ENCODE data around the gene HOXC10.
A peak's percentile ranks its signal among the peaks of the same experiment; 100 is the strongest.

The HOXC10 gene

DNA sequence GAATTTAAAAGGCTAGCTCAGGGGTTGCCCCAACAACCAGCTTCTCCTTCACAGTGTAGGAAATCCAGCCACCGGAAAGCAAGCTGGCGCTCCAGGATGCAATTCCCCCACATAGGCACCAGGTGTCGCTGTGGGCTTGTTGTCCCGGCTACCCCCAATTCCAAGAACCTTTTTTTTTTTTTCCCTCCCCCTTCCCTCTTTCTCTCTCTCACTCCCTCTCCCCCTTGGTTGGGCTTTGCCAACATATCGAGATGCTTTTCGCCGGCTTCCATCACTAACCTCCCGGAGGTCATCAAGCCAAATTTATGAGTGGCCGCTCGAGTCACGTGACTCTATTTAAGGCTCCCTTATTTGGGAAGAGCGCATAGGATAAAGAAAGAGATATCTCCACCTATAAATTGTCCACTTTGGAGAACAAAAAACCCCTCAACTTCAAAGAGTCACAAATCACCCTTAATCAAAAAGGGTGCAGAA lies 47.7 kb downstream of the HOXC10 start, which contains the start of gene HOXC5:
Gene HOXC5 (plus strand): TSS at position 424 of the 474 bp plus-strand sequence. CDS start 73 bp downstream, outside the sequence.
- Histone ChIP-seq H3K27me3 (replicated peaks) (peaks cover 90% of the 10 kb centered on the region), H3K36me3 (replicated peaks) (no peaks in the 10 kb centered on the region), H3K27ac (no peak within 1 kb of the TSS), H3K4me3 (ENCODE audit: low read depth, low read length) (no peak within 1 kb of the TSS)
- peak; percentile 93 for TF ChIP-seq CTCF (IDR thresholded peaks at IDR 0.05; ENCODE audit: low read depth, low read length, missing control alignments)
- peak; percentile 16 for DNase-seq
- in situ Hi-C loops (cut with HindIII; ENCODE audit: low pct_ligation_motif_present, low sequenced_read_pairs), result no loop called here

DNA sequence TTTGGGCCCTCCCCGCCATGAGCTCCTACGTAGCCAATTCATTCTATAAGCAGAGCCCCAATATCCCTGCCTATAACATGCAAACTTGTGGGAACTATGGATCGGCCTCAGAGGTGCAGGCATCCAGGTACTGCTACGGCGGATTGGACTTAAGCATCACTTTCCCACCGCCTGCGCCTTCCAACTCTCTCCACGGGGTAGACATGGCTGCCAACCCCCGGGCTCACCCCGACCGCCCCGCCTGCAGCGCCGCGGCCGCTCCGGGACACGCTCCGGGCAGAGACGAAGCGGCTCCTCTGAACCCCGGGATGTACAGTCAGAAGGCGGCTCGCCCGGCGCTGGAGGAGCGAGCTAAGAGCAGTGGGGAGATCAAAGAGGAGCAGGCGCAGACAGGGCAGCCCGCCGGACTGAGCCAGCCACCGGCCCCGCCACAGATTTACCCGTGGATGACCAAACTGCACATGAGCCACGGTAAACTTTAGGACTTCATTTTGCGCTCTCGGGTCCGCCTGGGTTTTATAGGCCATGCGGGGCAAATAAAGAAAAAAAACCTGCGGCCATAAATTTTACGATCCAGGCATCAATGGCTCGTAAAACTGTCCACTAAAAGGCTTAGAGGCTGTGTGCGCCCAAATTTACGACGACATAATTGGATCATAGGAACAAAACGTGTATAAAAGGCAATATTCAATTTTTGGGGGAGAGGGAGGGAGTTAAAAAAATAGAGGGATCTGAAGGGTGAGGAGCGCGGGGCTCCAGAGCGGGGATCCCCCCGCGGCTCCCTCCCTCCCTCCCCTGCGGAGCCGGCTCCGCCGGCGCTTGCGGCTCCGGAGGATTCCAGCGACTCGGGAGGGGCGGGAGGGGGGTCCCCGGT lies 48.4 kb downstream of the HOXC10 start:
- Histone ChIP-seq H3K27ac (no peak overlapping the region), H3K4me3 (ENCODE audit: low read depth, low read length) (no peak overlapping the region), H3K36me3 (replicated peaks) (no peaks in the 10 kb centered on the region), H3K27me3 (replicated peaks) (peaks cover 91% of the 10 kb centered on the region)
- no peak for TF ChIP-seq CTCF (IDR thresholded peaks at IDR 0.05; ENCODE audit: low read depth, low read length, missing control alignments)
- in situ Hi-C loops (cut with HindIII; ENCODE audit: low pct_ligation_motif_present, low sequenced_read_pairs), result no loop called here
- DNase-seq, result no peak

DNA sequence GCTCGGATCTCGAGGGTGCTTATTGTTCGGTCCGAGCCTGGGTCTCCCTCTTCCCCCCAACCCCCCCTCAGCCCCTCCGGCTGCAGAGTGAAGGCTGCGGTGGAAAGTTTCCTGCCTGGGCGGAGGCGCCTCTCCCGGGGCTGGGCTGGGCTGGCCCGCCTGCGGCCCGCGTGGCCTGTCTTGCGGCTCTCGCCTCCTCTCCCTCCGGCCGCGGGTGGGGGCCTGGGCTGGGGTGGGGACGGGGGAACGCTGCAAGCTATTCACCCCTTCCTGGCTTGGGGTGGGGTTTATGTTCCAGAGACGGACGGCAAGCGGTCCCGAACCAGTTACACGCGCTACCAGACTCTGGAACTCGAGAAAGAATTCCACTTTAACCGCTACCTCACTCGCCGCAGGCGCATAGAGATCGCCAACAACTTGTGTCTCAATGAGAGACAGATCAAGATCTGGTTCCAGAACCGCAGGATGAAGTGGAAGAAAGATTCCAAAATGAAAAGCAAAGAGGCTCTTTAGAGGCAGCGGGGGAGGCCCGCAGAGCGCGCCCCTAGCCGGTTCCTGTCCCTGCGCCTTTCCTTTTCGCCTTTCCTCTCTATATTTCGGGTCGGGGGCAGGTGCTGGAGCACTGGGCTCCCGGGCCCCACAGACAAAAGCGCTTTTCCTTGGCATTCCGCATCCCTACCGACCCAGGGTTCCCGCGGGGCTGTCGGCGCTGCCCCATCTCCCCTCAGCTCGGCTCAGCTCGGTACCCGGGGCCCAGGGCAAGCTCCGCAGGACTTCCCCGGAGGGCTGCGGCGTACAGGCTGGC lies 49.2 kb downstream of the HOXC10 start:
- Histone ChIP-seq H3K27ac (no peak overlapping the region), H3K4me3 (ENCODE audit: low read depth, low read length) (no peak overlapping the region), H3K27me3 (replicated peaks) (peaks cover 91% of the 10 kb centered on the region), H3K36me3 (replicated peaks) (no peaks in the 10 kb centered on the region)
- no peak for TF ChIP-seq CTCF (IDR thresholded peaks at IDR 0.05; ENCODE audit: low read depth, low read length, missing control alignments)
- DNase-seq, result no peak
- in situ Hi-C loops (cut with HindIII; ENCODE audit: low pct_ligation_motif_present, low sequenced_read_pairs), result no loop called here

DNA sequence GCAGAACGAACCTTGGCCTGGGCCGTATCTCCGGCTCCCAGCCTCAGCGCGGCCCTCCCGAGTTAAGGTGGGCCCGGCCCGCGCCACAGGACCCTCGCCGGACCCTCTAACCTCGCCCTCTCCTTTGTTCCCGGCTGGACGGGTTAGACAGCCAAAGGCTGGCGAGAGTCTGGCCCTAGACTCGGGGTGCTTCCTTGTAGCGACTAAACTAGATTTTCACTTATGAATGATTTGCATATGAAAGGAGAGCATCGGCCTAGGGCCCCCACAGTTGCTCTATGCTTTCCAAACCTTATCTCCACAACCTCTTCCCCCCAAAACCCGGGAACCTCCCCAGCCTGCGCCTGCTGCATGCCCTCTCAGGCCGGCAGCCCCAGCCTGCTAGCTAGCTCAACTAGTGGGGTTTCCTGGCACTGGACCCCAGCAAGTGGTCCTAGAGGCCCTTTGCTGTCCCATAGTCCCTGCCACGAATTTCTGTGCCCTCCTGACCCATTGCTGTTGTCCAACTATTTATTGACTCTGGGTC lies 49.9 kb downstream of the HOXC10 start:
- in situ Hi-C loops (cut with HindIII; ENCODE audit: low pct_ligation_motif_present, low sequenced_read_pairs), result no loop called here
- H3K36me3 ChIP-seq (replicated peaks), result no peaks in the 10 kb centered on the region
- H3K27me3 ChIP-seq (replicated peaks), result peaks cover 92% of the 10 kb centered on the region
- no peak overlapping the region for H3K4me3 ChIP-seq (ENCODE audit: low read depth, low read length)
- H3K27ac ChIP-seq, result no peak overlapping the region
- TF ChIP-seq CTCF (IDR thresholded peaks at IDR 0.05; ENCODE audit: low read depth, low read length, missing control alignments), result no peak
- DNase-seq, result no peak

GRCh38 chr12:54035568-54036264 lies 50.8 kb downstream of the HOXC10 start:
- H3K27me3 ChIP-seq (replicated peaks), result peaks cover 92% of the 10 kb centered on the region
- no peak for TF ChIP-seq CTCF (IDR thresholded peaks at IDR 0.05; ENCODE audit: low read depth, low read length, missing control alignments)
- DNase-seq, result no peak
- in situ Hi-C loops (cut with HindIII; ENCODE audit: low pct_ligation_motif_present, low sequenced_read_pairs), result no loop called here
- no peak overlapping the region for H3K27ac ChIP-seq
- no peaks in the 10 kb centered on the region for H3K36me3 ChIP-seq (replicated peaks)
- no peak overlapping the region for H3K4me3 ChIP-seq (ENCODE audit: low read depth, low read length)
